Measurements from ENCODE around the gene UBE2M.

The UBE2M gene

DNA sequence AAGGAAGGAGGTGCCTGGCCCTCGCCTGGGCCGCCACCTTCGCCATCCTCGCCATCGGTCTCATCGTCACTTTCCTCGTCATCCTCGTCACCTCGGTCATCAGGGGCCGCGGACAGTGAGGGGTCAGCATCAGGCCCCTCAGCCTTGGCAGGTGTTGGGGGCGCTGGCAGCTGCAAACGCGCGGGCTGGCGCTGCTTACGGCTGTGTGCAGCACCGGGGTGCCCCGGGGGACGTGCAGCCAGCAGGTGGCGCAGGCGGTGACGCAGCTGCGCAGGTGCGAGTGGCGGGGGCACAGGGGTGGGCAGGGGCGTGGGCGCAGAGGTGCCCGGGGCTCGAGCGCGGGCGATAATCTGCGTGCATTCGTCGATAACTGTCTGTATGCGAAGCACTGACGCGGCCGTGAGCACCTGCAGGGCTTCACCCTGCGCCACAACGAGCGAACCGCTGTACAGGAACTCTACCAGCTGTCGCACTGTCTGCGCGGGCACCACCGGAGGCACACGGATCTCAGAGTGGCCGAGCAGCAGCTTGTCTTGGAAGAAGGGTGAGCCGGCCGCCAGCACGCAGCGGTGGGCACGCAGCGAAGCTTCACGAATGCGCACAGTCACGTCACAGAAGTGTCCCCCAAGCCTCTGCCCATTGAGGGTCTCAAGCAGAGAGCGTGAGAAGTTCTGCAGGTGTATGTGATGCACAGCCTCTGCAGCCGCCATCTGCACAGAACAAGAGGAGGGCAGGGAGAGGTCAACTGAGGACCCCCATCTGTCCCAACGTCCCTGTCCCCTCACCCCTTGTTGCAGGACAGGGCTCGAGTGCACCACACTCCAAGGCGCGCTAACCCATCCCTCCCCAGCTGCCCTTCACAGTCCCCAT is 41.2 kb downstream of the UBE2M start:
- H3K9me3 ChIP-seq (ENCODE audit: severe bottlenecking): no peaks in the 10 kb centered on the region
- no peak for DNase-seq
- no peaks in the 10 kb centered on the region for H3K27me3 ChIP-seq (ENCODE audit: insufficient read depth, low read depth, severe bottlenecking)
- H3K36me3 ChIP-seq: peaks cover 13% of the 10 kb centered on the region
- no peak overlapping the region for H3K4me3 ChIP-seq (ENCODE audit: low read depth, low read length)
- TF ChIP-seq CTCF (IDR thresholded peaks at IDR 0.05; ENCODE audit: low read depth, low read length): peak; percentile 36; the same call in 1 of the 2 replicates
- H3K27ac ChIP-seq: no peak overlapping the region

GRCh38 chr19:58516246-58516836 is 42.1 kb downstream of the UBE2M start:
- Histone ChIP-seq H3K4me3 (ENCODE audit: low read depth, low read length) (no peak overlapping the region), H3K36me3 (peaks cover 13% of the 10 kb centered on the region), H3K9me3 (ENCODE audit: severe bottlenecking) (no peaks in the 10 kb centered on the region), H3K27ac (no peak overlapping the region), H3K27me3 (ENCODE audit: insufficient read depth, low read depth, severe bottlenecking) (no peaks in the 10 kb centered on the region)
- no peak for DNase-seq
- no peak for TF ChIP-seq CTCF (IDR thresholded peaks at IDR 0.05; ENCODE audit: low read depth, low read length)

- TF ChIP-seq CTCF (IDR thresholded peaks at IDR 0.05; ENCODE audit: low read depth, low read length): no peak
- no peak for DNase-seq
- H3K9me3 ChIP-seq (ENCODE audit: severe bottlenecking): no peaks in the 10 kb centered on the region
- no peak overlapping the region for H3K4me3 ChIP-seq (ENCODE audit: low read depth, low read length)
- H3K27ac ChIP-seq: no peak overlapping the region
- peaks cover 13% of the 10 kb centered on the region for H3K36me3 ChIP-seq
- H3K27me3 ChIP-seq (ENCODE audit: insufficient read depth, low read depth, severe bottlenecking): no peaks in the 10 kb centered on the region
Observed at GRCh38 chr19:58515259-58515658, 43.2 kb downstream of the UBE2M start.

DNA sequence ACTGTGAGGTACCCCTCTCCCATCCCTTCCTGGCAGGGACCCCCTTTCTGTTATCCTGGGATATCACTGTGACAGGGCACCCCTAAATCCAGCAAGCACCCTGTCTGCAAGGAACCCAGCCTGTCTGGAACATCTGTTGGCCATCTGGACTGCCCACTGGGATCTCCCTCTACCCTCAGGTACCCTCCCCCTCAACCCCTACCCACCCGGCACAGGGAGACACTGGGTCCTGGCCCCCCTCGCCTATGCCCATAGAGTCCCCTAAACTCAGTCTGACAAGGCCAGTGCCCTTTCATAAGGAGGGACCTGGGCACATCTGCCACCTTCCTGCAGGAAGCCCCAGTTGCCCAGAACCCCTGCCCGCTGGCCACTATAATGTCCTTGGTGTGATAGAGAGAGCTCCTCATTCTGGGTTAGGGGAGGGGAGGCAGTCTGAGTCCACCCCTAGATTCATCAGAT is 43.8 kb downstream of the UBE2M start:
- Histone ChIP-seq H3K9me3 (ENCODE audit: severe bottlenecking) (no peaks in the 10 kb centered on the region), H3K36me3 (peaks cover 13% of the 10 kb centered on the region), H3K4me3 (ENCODE audit: low read depth, low read length) (peak overlapping the region; percentile 73), H3K27me3 (ENCODE audit: insufficient read depth, low read depth, severe bottlenecking) (no peaks in the 10 kb centered on the region), H3K27ac (peak overlapping the region; percentile 88)
- TF ChIP-seq CTCF (IDR thresholded peaks at IDR 0.05; ENCODE audit: low read depth, low read length): no peak
- DNase-seq: no peak

DNA sequence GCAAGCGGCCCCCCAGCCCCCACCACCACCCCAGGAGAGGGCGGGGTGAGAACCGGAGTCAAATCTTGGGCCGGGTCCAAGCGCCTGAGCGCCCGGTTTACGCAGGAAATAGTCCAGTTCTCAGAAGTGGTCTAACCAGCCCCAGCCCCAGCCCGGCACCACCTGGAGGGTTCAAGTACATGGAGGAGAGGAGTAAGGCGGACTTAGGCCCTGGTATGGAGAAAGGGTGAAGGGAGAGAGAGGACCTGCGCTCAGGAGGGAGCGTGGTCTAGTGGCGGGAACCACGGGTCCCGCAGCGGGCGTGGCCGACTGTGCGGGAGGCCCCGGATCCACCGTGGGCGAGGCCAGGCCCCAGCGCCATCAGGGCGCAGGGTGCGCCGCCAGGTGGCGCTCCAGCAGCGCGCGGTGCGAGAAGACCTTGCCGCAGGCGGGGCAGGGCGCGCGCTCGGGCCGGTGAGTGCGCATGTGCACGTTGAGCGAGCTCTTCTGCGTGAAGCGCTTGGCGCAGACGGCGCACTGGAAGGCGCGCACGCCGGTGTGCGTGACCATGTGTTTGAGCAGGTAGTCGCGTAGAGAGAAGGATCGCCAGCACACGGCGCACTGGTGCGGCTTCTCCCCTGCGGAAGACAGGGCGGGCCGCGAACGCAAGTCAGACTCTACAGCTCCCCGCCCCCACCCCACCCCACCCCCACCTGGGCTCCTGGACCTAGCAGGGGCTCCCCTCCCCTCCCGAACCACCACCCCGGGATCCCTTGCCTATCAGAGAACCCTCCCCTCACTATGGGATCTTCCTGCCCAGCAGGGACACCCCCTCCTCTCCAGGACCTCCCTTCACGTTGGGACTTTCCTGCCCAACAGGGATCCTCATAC is 44.5 kb downstream of the UBE2M start:
- Histone ChIP-seq H3K4me3 (ENCODE audit: low read depth, low read length) (peak overlapping the region; percentile 73), H3K27me3 (ENCODE audit: insufficient read depth, low read depth, severe bottlenecking) (no peaks in the 10 kb centered on the region), H3K36me3 (peaks cover 13% of the 10 kb centered on the region), H3K9me3 (ENCODE audit: severe bottlenecking) (no peaks in the 10 kb centered on the region), H3K27ac (peak overlapping the region; percentile 88)
- peak; percentile 93 for TF ChIP-seq CTCF (IDR thresholded peaks at IDR 0.05; ENCODE audit: low read depth, low read length)
- peak; percentile 96 for DNase-seq

All from WERI-Rb-1 (cell line).